B cell (primary cell): ENCODE results near the gene HS3ST6. TPM values are rescaled to one million over a fixed set of nuclear protein-coding genes. Genes with fewer than 3 reads are reported as not detected.

Experiments used
- ATAC-seq: fragments of 200-7000 bp; cut with Tn5 transposase; one replicate; pipeline ENCODE4 v1.10.0; 2021; ENCODE audit warnings: low read depth, mild to moderate bottlenecking, moderate number of reproducible peaks, moderate library complexity
- CTCF ChIA-PET: fragments of 350-600 bp; sonication (Branson Sonifier 250); formaldehyde crosslinking; loops from one replicate; lab custom pipeline; 2021; ENCODE audit warnings: antibody characterized with exemption, inconsistent platforms; lab: Charles Lee
- POLR2A ChIA-PET: fragments of 350-600 bp; sonication (Branson Sonifier 250); formaldehyde crosslinking; loops from one replicate; lab custom pipeline; 2021; ENCODE audit warnings: antibody characterized with exemption; lab: Charles Lee
- DNase-seq: peaks from one replicate; pipeline ENCODE4 v3.0.0; 2013
- H2AFZ ChIP-seq: 2 replicates; pipeline ENCODE4 v1.6.1; 2012; ENCODE audit warnings: mild to moderate bottlenecking, low read depth, low read length; ENCODE audit not compliant: insufficient read depth, poor library complexity, severe bottlenecking
- H3K27ac ChIP-seq, 2 donors: 1 replicate in 1 of 2; 2 replicates in 1 of 2; pipeline ENCODE4 v1.5.1; 2012 to 2013; ENCODE audit warnings: low read length in 2 of 2, mild to moderate bottlenecking in 2 of 2, moderate library complexity in 1 of 2
- H3K27me3 ChIP-seq, 4 experiments: fragments of 200-600 bp in 1 of 4; sonication (generic) in 1 of 4; replicated peaks in 1 of 4; 1 replicate in 2 of 4; 2 replicates in 2 of 4; pipeline versions ENCODE4 v1.6.1 to v1.7.0; 2013 to 2016; ENCODE audit warnings: low read length in 3 of 4, mild to moderate bottlenecking in 2 of 4, mixed read lengths in 1 of 4, moderate library complexity in 1 of 4; ENCODE audit not compliant: insufficient read depth in 4 of 4, control insufficient read depth in 3 of 4; ENCODE audit errors: control extremely low read depth in 1 of 4
- H3K36me3 ChIP-seq, 2 experiments: replicated peaks in 1 of 2; 1 replicate in 1 of 2; 2 replicates in 1 of 2; pipeline versions ENCODE4 v1.6.1 to v1.7.1; 2013; ENCODE audit warnings: low read length in 1 of 2; ENCODE audit not compliant: insufficient read depth in 2 of 2, control insufficient read depth in 1 of 2; ENCODE audit errors: control extremely low read depth in 1 of 2, extremely low read depth in 1 of 2
- H3K4me1 ChIP-seq, 2 donors: fragments of 200-600 bp in 1 of 2; sonication (generic) in 1 of 2; 1 replicate in 1 of 2; 2 replicates in 1 of 2; pipeline versions ENCODE4 v1.5.1 to v1.6.1; 2013 to 2017; ENCODE audit warnings: low read length in 2 of 2; ENCODE audit not compliant: control insufficient read depth in 2 of 2, insufficient read depth in 2 of 2
- H3K4me2 ChIP-seq: replicated peaks from 2 replicates; pipeline ENCODE3; 2012; ENCODE audit warnings: mild to moderate bottlenecking, low read depth, low read length; ENCODE audit not compliant: poor library complexity, severe bottlenecking
- H3K4me3 ChIP-seq, 5 experiments: fragments of 200-600 bp in 1 of 5; sonication (generic) in 1 of 5; 1 replicate in 3 of 5; 2 replicates in 2 of 5; pipeline versions ENCODE4 v1.5.1 to v1.7.0; 2011 to 2016; ENCODE audit warnings: low read length in 4 of 5, mild to moderate bottlenecking in 4 of 5, low read depth in 2 of 5, control low read depth in 1 of 5, moderate library complexity in 1 of 5; ENCODE audit not compliant: insufficient read depth in 1 of 5; ENCODE audit errors: control extremely low read depth in 1 of 5, extremely low read depth in 1 of 5
- H3K79me2 ChIP-seq: fragments of 200-600 bp; sonication (generic); one replicate; pipeline ENCODE4 v1.6.0; 2016; ENCODE audit warnings: low read length; ENCODE audit not compliant: control insufficient read depth, insufficient read depth
- H3K9ac ChIP-seq: fragments of 200-600 bp; sonication (generic); 2 replicates; pipeline ENCODE4 v1.6.1; 2017; ENCODE audit warnings: mild to moderate bottlenecking, low read length, moderate library complexity
- H3K9me3 ChIP-seq, 3 donors: one replicate each; pipeline versions ENCODE4 v1.6.1 to v1.7.1; 2013; ENCODE audit warnings: low read length in 2 of 3; ENCODE audit not compliant: control insufficient read depth in 2 of 3, insufficient read depth in 1 of 3; ENCODE audit errors: control extremely low read depth in 1 of 3
- H4K20me1 ChIP-seq: 2 replicates; pipeline ENCODE4 v1.6.0; 2012; ENCODE audit warnings: mild to moderate bottlenecking, low read length; ENCODE audit not compliant: insufficient read depth, control insufficient read depth, poor library complexity, severe bottlenecking
- H3K27ac Mint-ChIP-seq: one replicate; pipeline ENCODE4 v1.8.0; 2021; ENCODE audit warnings: mixed read lengths
- H3K27me3 Mint-ChIP-seq: one replicate; pipeline ENCODE4 v1.8.0; 2021; ENCODE audit warnings: mixed read lengths
- H3K4me1 Mint-ChIP-seq: one replicate; pipeline ENCODE4 v1.8.0; 2021; ENCODE audit warnings: mixed read lengths
- H3K4me3 Mint-ChIP-seq: one replicate; pipeline ENCODE4 v1.8.0; 2021; ENCODE audit warnings: mixed read lengths
- H3K9me3 Mint-ChIP-seq: one replicate; pipeline ENCODE4 v1.8.0; 2022; ENCODE audit warnings: mixed read lengths; ENCODE audit not compliant: insufficient read depth
- EZH2 ChIP-seq: IDR thresholded peaks from 2 replicates; pipeline ENCODE4 v1.6.1; 2012; ENCODE audit warnings: borderline replicate concordance, low read depth, mild to moderate bottlenecking, moderate library complexity, low read length; ENCODE audit not compliant: insufficient read depth, poor library complexity, severe bottlenecking
- WGBS: methylation state at CpG from one replicate; pipeline ENCODE4 v1.1.5; 2013; ENCODE audit warnings: missing lambda C conversion rate; ENCODE audit not compliant: insufficient coverage; 5-methylcytosine and 5-hydroxymethylcytosine counted together
- intact Hi-C: fragments of 100-400 bp; cut with micrococcal nuclease; formaldehyde crosslinking; loops from one replicate; pipeline ENCODE4 v1.10.0; 2022
- polyA plus RNA-seq: library from polyadenylated mRNA; depleted of rRNA; stranded (reverse); fragments of >200 nt; gene quantifications from 2 replicates; pipeline ENCODE4 v1.2.3, GENCODE V29; 2012
- total RNA-seq, 2 donors: library from RNA; stranded (reverse); fragments of 120-200 nt in 1 of 2; gene quantifications; 1 replicate in 1 of 2; 2 replicates in 1 of 2; pipeline versions ENCODE4 v1.2.3 to v1.2.4, GENCODE V29; 2013 to 2022
- TF ChIP-seq, protein P1 (sequence below): fragments of 200-600 bp; IDR thresholded peaks from one replicate; pipeline ENCODE4 v1.8.0; 2022; ENCODE audit warnings: antibody characterized with exemption, mild to moderate bottlenecking

The HS3ST6 gene
- total and polyA plus RNA-seq, 2 donors (not counting 1 experiment from before 2014, with no cell fraction given), result not detected

DNA sequence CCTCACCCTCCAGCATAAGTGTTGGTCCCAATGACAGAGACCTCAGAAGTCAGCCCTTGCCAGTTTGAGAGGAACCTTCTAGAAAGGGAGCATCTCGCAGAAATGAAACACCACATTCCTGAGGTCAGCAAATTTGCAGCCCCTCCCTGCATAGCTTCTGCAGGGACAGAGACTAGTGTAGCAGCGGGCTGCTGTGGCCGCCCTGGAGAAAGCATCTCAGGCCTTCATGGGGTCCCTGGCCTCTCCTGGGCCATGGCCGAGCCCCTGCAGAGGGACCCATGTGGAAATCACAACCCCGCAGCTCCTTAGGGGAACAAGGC, 11.4 kb downstream of the HS3ST6 start:
- Histone ChIP-seq H3K4me1 (no peaks in the 10 kb centered on the region), H3K9me3 (peaks cover 0 to 3% (median 0%) of the 10 kb centered on the region in 3 donors), H3K36me3 (no peaks in the 10 kb centered on the region), H3K27ac (no peak overlapping the region), H3K79me2 (no peaks in the 10 kb centered on the region), H3K27me3 (peaks cover 0 to 15% (median 1%) of the 10 kb centered on the region in 4 experiments), H4K20me1 (no peaks in the 10 kb centered on the region), H3K4me3 (no peak overlapping the region), H2AFZ (no peak overlapping the region), H3K4me2 (no peak overlapping the region), H3K9ac (no peak overlapping the region)
- Mint-ChIP-seq H3K4me3 (no peak overlapping the region), H3K9me3 (no peaks in the 10 kb centered on the region), H3K4me1 (no peaks in the 10 kb centered on the region), H3K27me3 (peaks cover 14% of the 10 kb centered on the region), H3K27ac (no peak overlapping the region)
- no peak for ATAC-seq
- DNase-seq, result no peak
- ChIA-PET POLR2A (no interaction called here), CTCF (interaction anchor here (0.9 kb wide), 1 partner anchor 45 kb away, joined by 3 read pairs; no protein-coding TSS in a partner anchor)
- TF ChIP-seq EZH2, result no peak
- TF ChIP-seq, protein P1, sequence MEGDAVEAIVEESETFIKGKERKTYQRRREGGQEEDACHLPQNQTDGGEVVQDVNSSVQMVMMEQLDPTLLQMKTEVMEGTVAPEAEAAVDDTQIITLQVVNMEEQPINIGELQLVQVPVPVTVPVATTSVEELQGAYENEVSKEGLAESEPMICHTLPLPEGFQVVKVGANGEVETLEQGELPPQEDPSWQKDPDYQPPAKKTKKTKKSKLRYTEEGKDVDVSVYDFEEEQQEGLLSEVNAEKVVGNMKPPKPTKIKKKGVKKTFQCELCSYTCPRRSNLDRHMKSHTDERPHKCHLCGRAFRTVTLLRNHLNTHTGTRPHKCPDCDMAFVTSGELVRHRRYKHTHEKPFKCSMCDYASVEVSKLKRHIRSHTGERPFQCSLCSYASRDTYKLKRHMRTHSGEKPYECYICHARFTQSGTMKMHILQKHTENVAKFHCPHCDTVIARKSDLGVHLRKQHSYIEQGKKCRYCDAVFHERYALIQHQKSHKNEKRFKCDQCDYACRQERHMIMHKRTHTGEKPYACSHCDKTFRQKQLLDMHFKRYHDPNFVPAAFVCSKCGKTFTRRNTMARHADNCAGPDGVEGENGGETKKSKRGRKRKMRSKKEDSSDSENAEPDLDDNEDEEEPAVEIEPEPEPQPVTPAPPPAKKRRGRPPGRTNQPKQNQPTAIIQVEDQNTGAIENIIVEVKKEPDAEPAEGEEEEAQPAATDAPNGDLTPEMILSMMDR, result no peak
- 89% methylated on average over 5 of the region's 5 CpGs for WGBS
- intact Hi-C loops, result no loop called here

DNA sequence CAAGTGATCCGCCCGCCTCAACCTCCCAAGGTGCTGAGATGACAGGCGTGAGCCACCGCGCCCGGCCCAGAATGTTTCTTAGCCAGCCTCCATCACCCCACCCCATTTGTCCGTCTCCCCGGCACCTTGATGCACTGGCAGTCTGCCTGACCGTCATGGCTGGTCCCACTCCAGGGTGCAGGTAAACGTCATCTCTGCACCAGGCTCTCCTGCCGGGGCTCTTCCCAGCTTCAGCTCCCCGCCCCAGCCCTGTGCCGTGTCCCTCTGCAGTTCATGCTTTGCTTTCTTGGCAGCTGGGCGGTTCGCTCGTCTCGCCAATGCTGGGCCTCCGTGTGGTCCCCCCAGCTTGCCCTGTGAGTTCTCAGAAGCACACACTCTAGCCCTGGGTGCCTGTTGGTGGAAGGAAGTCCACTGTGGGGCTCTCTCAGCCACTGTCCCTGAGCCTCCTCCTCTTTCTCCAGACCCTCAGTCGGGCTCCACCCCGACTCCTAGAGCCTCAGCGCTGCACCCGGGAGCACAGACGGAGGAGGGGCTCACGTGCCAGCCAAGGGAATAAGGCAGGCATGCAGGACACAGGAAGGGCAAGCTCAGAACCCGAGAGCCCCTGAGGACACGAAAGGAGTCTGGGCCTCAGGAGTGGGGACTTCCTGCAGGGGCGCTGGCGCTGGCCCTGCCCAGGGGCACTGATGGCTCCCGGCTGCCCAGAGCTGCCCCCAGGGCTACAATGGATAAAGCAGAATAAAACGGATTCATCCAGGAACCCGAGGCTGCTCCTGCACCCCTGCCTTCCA, 12.0 kb downstream of the HS3ST6 start:
- CTCF ChIA-PET, result interaction anchor here (0.9 kb wide), 1 partner anchor 46 kb away, joined by 3 read pairs; no protein-coding TSS in a partner anchor
- ATAC-seq (no peak), DNase-seq (no peak)
- no peak overlapping the region for H3K4me3 Mint-ChIP-seq
- no peak overlapping the region for H3K27ac Mint-ChIP-seq
- Histone ChIP-seq H2AFZ (no peak overlapping the region), H3K36me3 (no peaks in the 10 kb centered on the region), H3K4me2 (no peak overlapping the region), H3K27me3 (peaks cover 0 to 15% (median 1%) of the 10 kb centered on the region in 4 experiments), H3K27ac (no peak overlapping the region), H4K20me1 (no peaks in the 10 kb centered on the region), H3K79me2 (no peaks in the 10 kb centered on the region), H3K9ac (no peak overlapping the region), H3K4me3 (no peak overlapping the region), H3K9me3 (peaks cover 0 to under 1% (median 0%) of the 10 kb centered on the region in 3 donors), H3K4me1 (no peaks in the 10 kb centered on the region)
- H3K27me3 Mint-ChIP-seq, result peaks cover 14% of the 10 kb centered on the region
- H3K4me1 Mint-ChIP-seq, result no peaks in the 10 kb centered on the region
- no peaks in the 10 kb centered on the region for H3K9me3 Mint-ChIP-seq
- intact Hi-C loops, result no loop called here
- POLR2A ChIA-PET, result no interaction called here
- TF ChIP-seq, protein P1, result no peak
- no peak for TF ChIP-seq EZH2
- WGBS, result 67% methylated on average over 31 of the region's 31 CpGs
